ENCODE measurements around the gene ENAM.
"Not testable (repeated sequence)": the region's sequence is repeated elsewhere in the genome, so short reads cannot be mapped to it uniquely, and the experiment has no call there.

The ENAM gene

GRCh38 chr4:70629469-70630090 lies 1.0 kb downstream of the ENAM start:
- DNase-seq (ENCODE audit: low read depth): no peak

- DNase-seq (ENCODE audit: low read depth): no peak
Observed at GRCh38 chr4:70630162-70630561, 1.6 kb downstream of the ENAM start.

- no peak for DNase-seq (ENCODE audit: low read depth)
Observed at GRCh38 chr4:70632028-70632427, 3.5 kb downstream of the ENAM start.

GRCh38 chr4:70634482-70634881 lies 5.9 kb downstream of the ENAM start:
- DNase-seq (ENCODE audit: low read depth): no peak

- no peak for DNase-seq (ENCODE audit: low read depth)
Observed at GRCh38 chr4:70637239-70637913, 8.8 kb downstream of the ENAM start.

- DNase-seq (ENCODE audit: low read depth): no peak
Observed at GRCh38 chr4:70640192-70640591, 11.6 kb downstream of the ENAM start.

GRCh38 chr4:70650741-70651140 lies 22.2 kb downstream of the ENAM start:
- not testable (repeated sequence) for DNase-seq (ENCODE audit: low read depth)

- no peak for DNase-seq (ENCODE audit: low read depth)
Observed at GRCh38 chr4:70651864-70652506, 23.4 kb downstream of the ENAM start.

GRCh38 chr4:70654605-70655011 lies 26.1 kb downstream of the ENAM start:
- DNase-seq (ENCODE audit: low read depth): no peak

GRCh38 chr4:70657326-70657725 lies 28.8 kb downstream of the ENAM start:
- no peak for DNase-seq (ENCODE audit: low read depth)

- no peak for DNase-seq (ENCODE audit: low read depth)
Observed at GRCh38 chr4:70658418-70658817, 29.9 kb downstream of the ENAM start.

- DNase-seq (ENCODE audit: low read depth): no peak
Observed at GRCh38 chr4:70660106-70660505, 31.6 kb downstream of the ENAM start.

- DNase-seq (ENCODE audit: low read depth): not testable (repeated sequence)
Observed at GRCh38 chr4:70661309-70661922, 32.9 kb downstream of the ENAM start.

- DNase-seq (ENCODE audit: low read depth): no peak
Observed at GRCh38 chr4:70666369-70666768, 37.8 kb downstream of the ENAM start, which contains the start of gene JCHAIN. Gene JCHAIN, minus strand, starts transcription at chr4:70666508. Its CDS starts 18 bp downstream, at chr4:70666490.

GRCh38 chr4:70667740-70668535 lies 39.4 kb downstream of the ENAM start:
- DNase-seq (ENCODE audit: low read depth): no peak

GRCh38 chr4:70670332-70671014 lies 41.9 kb downstream of the ENAM start:
- DNase-seq (ENCODE audit: low read depth): no peak

- no peak for DNase-seq (ENCODE audit: low read depth)
Observed at GRCh38 chr4:70671091-70671490, 42.5 kb downstream of the ENAM start.

GRCh38 chr4:70674191-70674590 lies 45.6 kb downstream of the ENAM start:
- DNase-seq (ENCODE audit: low read depth): no peak

- no peak for DNase-seq (ENCODE audit: low read depth)
Observed at GRCh38 chr4:70674731-70675130, 46.2 kb downstream of the ENAM start.

GRCh38 chr4:70676554-70677090 lies 48.1 kb downstream of the ENAM start:
- DNase-seq (ENCODE audit: low read depth): no peak

- no peak for DNase-seq (ENCODE audit: low read depth)
Observed at GRCh38 chr4:70678383-70678999, 49.9 kb downstream of the ENAM start.

Measured in activated T-cell treated with anti-CD3 and anti-CD28 coated beads for 1 hour (primary cell).